HEK293T (cell line): Measurements from ENCODE around the gene CABP4.

Source experiments
- CTCF ChIA-PET: fragments of 350-600 bp; formaldehyde crosslinking; extraction: SDS; loops from one replicate; lab custom pipeline; 2021; ENCODE audit warnings: antibody characterized with exemption, inconsistent platforms; lab: Yijun Ruan, JAX
- POLR2A ChIA-PET: fragments of 350-600 bp; formaldehyde crosslinking; extraction: SDS; loops from one replicate; lab custom pipeline; 2020; ENCODE audit warnings: antibody characterized with exemption, inconsistent platforms; lab: Yijun Ruan, JAX
- DNase-seq: peaks from one replicate; pipeline ENCODE4 v3.0.0; 2012; ENCODE audit warnings: mixed read lengths; ENCODE audit errors: extremely low spot score
- ARNT ChIP-seq: fragments of 450-650 bp; IDR thresholded peaks from 2 replicates; pipeline ENCODE4 v1.6.1; 2017; ENCODE audit warnings: mild to moderate bottlenecking
- BHLHE40 ChIP-seq: fragments of 450-650 bp; IDR thresholded peaks from 2 replicates; pipeline ENCODE4 v1.6.1; 2016; ENCODE audit warnings: mild to moderate bottlenecking, moderate library complexity, borderline replicate concordance
- CTBP1 ChIP-seq: fragments of 450-650 bp; IDR thresholded peaks from 2 replicates; pipeline ENCODE4 v1.6.1; 2016; ENCODE audit warnings: borderline replicate concordance
- ELF4 ChIP-seq: fragments of 450-650 bp; IDR thresholded peaks from 2 replicates; pipeline ENCODE4 v1.6.1; 2017; ENCODE audit warnings: antibody characterized with exemption
- FOXA1 ChIP-seq: fragments of 450-650 bp; IDR thresholded peaks from 2 replicates; pipeline ENCODE4 v1.6.1; 2016; ENCODE audit warnings: mild to moderate bottlenecking
- FOXK2 ChIP-seq: fragments of 450-650 bp; IDR thresholded peaks from 2 replicates; pipeline ENCODE4 v1.6.1; 2016; ENCODE audit warnings: mild to moderate bottlenecking
- FOXM1 ChIP-seq: fragments of 450-650 bp; IDR thresholded peaks from 2 replicates; pipeline ENCODE4 v1.6.1; 2017; ENCODE audit warnings: mild to moderate bottlenecking, borderline replicate concordance
- HDGF ChIP-seq: fragments of 450-650 bp; IDR thresholded peaks from 2 replicates; pipeline ENCODE4 v1.6.1; 2017; ENCODE audit warnings: antibody characterized with exemption, borderline replicate concordance
- L3MBTL2 ChIP-seq: fragments of 450-650 bp; conservative IDR thresholded peaks from 2 replicates; pipeline ENCODE4 v1.6.1; 2016; ENCODE audit warnings: mild to moderate bottlenecking
- LEF1 ChIP-seq: fragments of 450-650 bp; IDR thresholded peaks from 2 replicates; pipeline ENCODE4 v1.6.1; 2017; ENCODE audit warnings: mild to moderate bottlenecking, borderline replicate concordance
- NFRKB ChIP-seq: fragments of 450-650 bp; IDR thresholded peaks from 2 replicates; pipeline ENCODE4 v1.6.1; 2016; ENCODE audit warnings: mild to moderate bottlenecking, moderate library complexity
- SP1 ChIP-seq: fragments of 450-650 bp; IDR thresholded peaks from 2 replicates; pipeline ENCODE4 v1.6.1; 2017
- SUZ12 ChIP-seq: fragments of 450-650 bp; IDR thresholded peaks from 2 replicates; pipeline ENCODE4 v1.6.1; 2016; ENCODE audit warnings: mild to moderate bottlenecking
- TARDBP ChIP-seq: fragments of 450-650 bp; IDR thresholded peaks from 2 replicates; pipeline ENCODE4 v1.6.1; 2016
- ZNF384 ChIP-seq: fragments of 450-650 bp; IDR thresholded peaks from 2 replicates; pipeline ENCODE4 v1.6.1; 2016
- TF ChIP-seq, protein P1 (sequence below): fragments of 450-650 bp; IDR thresholded peaks from 2 replicates; pipeline ENCODE4 v1.6.1; 2016

Gene CABP4

DNA sequence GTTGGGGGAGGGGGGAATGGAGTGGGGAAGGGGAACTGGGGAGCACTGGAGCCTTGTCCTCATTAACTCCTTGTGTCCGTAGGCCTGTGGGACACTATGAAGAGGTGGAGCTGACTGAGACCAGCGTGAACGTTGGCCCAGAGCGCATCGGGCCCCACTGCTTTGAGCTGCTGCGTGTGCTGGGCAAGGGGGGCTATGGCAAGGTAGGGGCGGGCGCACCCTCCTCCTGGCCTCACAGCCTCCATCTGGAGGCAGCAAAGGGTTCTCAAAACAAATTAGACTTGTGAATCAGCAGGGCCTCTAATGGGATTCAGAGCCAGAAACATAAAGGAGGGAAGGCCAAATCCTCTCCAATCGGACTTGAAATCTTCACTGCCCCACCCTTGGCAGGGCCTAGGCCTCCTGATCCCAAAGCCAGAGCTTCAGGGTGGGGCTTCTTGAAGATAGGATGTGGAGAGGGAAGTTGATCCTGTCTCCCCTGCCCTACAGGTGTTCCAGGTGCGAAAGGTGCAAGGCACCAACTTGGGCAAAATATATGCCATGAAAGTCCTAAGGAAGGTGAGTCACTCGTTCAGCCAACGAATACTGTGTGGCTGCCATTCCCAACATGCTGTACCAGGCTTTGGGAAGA lies 26.0 kb upstream of the CABP4 start:
- POLR2A ChIA-PET, result interaction anchor here (1.2 to 3.2 kb wide), 12 partner anchors 9 to 62 kb away, joined by 3 to 12 read pairs (median 6); partner anchors contain the start of genes CORO1B, PPP1CA, RAD9A and TMEM134
- DNase-seq, result no peak
- CTCF ChIA-PET, result no interaction called here
- TF ChIP-seq NFRKB (no peak), SUZ12 (no peak), FOXM1 (no peak), L3MBTL2 (no peak), ZNF384 (no peak), TARDBP (no peak), HDGF (no peak), CTBP1 (no peak), FOXA1 (no peak), LEF1 (no peak), FOXK2 (no peak), ARNT (no peak), BHLHE40 (no peak), ELF4 (no peak), SP1 (no peak)
- TF ChIP-seq, protein P1, sequence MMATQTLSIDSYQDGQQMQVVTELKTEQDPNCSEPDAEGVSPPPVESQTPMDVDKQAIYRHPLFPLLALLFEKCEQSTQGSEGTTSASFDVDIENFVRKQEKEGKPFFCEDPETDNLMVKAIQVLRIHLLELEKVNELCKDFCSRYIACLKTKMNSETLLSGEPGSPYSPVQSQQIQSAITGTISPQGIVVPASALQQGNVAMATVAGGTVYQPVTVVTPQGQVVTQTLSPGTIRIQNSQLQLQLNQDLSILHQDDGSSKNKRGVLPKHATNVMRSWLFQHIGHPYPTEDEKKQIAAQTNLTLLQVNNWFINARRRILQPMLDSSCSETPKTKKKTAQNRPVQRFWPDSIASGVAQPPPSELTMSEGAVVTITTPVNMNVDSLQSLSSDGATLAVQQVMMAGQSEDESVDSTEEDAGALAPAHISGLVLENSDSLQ, result no peak

DNA sequence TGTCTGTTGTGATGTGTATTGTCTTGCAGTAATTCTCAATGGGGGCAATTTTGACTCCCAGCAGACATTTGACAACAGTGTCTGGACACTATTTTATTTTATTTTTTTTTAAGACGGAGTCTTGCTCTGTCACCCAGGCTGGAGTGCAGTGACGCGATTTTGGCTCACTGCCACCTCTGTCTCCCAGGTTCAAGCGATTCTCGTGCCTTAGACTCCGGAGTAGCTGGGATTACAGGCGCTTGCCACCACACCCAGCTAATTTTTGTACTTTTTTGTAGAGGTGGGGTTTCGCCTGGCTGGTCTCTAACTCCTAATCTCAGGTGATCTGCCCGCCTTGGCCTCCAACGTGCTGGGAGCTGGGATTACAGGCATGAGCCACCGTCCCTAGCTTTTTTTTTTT lies 25.4 kb upstream of the CABP4 start:
- ChIA-PET POLR2A (interaction anchor here (1.2 to 3.2 kb wide), 6 partner anchors 8 to 39 kb away, joined by 4 to 12 read pairs (median 8); partner anchors contain the start of genes PPP1CA and TMEM134), CTCF (no interaction called here)
- TF ChIP-seq HDGF (no peak), ELF4 (no peak), LEF1 (no peak), NFRKB (no peak), ARNT (no peak), FOXA1 (no peak), ZNF384 (no peak), FOXM1 (no peak), SP1 (no peak), SUZ12 (no peak), TARDBP (no peak), BHLHE40 (no peak), L3MBTL2 (no peak), CTBP1 (no peak), FOXK2 (no peak)
- TF ChIP-seq, protein P1, result no peak
- no peak for DNase-seq

DNA sequence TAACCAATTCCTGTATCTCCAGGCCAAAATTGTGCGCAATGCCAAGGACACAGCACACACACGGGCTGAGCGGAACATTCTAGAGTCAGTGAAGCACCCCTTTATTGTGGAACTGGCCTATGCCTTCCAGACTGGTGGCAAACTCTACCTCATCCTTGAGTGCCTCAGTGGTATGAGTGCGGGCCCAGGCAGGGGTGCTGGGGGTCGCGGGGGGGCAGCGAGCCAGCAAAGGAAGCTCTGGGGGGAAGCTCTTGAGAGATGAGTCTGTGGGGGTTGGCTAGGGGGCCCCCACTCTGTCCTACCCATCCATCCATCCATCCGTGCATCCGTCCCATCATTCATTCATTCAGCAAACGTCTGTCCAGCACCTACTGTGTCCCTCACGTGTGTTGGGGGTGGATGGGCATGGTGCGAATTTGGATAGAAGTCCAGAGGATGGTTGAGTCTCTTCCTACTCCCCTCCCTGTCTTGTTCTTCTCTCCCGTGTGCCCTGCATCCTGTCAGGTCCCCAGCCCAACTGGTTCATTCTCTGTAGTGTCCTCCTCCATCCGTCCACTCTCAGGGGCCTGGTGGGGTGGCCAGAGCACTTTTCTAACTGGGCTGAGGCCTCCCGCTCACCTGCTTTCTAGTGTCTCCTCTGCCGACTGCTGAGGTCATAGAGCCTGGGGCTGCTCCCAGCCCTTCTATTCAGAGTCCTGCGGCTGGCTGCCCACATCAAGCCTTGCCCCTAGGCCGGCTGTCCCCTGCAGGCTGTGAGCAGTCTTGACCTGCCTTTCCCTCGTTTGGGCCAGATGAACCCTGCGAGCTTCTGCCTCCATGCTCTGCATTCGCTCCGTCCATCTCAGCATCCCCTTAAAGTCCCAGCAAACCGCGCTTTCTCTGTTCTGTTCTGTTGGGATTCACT lies 23.6 kb upstream of the CABP4 start:
- TF ChIP-seq LEF1 (no peak), SUZ12 (no peak), FOXM1 (no peak), SP1 (no peak), CTBP1 (no peak), NFRKB (no peak), BHLHE40 (no peak), FOXA1 (no peak), L3MBTL2 (no peak), FOXK2 (no peak), TARDBP (no peak), ARNT (no peak), HDGF (no peak), ZNF384 (no peak), ELF4 (no peak)
- TF ChIP-seq, protein P1, result no peak
- DNase-seq, result no peak
- CTCF ChIA-PET, result interaction anchor here (0.6 to 0.7 kb wide), 2 partner anchors 11 to 177 kb away, joined by 3 to 7 read pairs; no protein-coding TSS in a partner anchor
- POLR2A ChIA-PET, result interaction anchor here (1.0 kb wide), 1 partner anchor 34 kb away, joined by 3 read pairs; no protein-coding TSS in a partner anchor

DNA sequence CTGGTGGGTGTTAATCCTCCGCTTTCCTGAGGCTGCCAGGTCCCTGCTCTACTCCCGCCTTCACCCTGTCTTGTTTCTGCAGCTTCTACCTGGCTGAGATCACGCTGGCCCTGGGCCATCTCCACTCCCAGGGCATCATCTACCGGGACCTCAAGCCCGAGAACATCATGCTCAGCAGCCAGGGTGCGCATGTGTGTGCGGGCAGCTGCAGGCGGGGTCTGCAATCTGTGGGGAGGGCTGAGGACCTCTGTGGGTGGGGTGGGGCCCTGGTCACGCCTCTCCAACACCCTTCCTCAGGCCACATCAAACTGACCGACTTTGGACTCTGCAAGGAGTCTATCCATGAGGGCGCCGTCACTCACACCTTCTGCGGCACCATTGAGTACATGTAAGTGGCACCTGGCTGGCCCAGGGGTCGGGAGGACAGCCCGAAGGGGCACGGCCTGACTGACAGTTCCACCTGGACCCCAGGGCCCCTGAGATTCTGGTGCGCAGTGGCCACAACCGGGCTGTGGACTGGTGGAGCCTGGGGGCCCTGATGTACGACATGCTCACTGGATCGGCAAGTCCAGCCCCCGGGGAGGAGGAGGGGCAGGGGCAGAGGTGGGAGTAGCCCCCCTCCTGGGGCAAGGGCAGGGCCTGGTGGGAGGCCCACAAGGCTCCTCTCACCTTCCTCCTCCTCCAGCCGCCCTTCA lies 22.4 kb upstream of the CABP4 start:
- no peak for DNase-seq
- CTCF ChIA-PET, result no interaction called here
- no peak for TF ChIP-seq NFRKB
- TF ChIP-seq FOXA1, result no peak
- POLR2A ChIA-PET, result interaction anchor here (1.0 kb wide), 1 partner anchor 33 kb away, joined by 3 read pairs; no protein-coding TSS in a partner anchor
